Measurements from ENCODE around the gene ACAP3.

ACAP3 gene

GRCh38 chr1:1324084-1324523 is 16.4 kb upstream of the ACAP3 start:
- TF ChIP-seq POLR2AphosphoS5 (IDR thresholded peaks at IDR 0.05; ENCODE audit: low read depth): no peak
- H3K4me3 ChIP-seq (replicated peaks; ENCODE audit: insufficient read depth, low read length): peak overlapping the region; percentile 93
- no peak for DNase-seq (ENCODE audit: low read depth in 1 of 2, low spot score in 1 of 2)
- no peaks in the 10 kb centered on the region for H3K27me3 ChIP-seq (ENCODE audit: insufficient read depth, poor library complexity, severe bottlenecking)
- peak overlapping the region; percentile 79 for H3K27ac ChIP-seq (replicated peaks)

- no peak overlapping the region for H3K4me3 ChIP-seq (replicated peaks; ENCODE audit: insufficient read depth, low read length)
- DNase-seq (ENCODE audit: low read depth in 1 of 2, low spot score in 1 of 2): no peak
- no peak overlapping the region for H3K27ac ChIP-seq (replicated peaks)
- no peaks in the 10 kb centered on the region for H3K27me3 ChIP-seq (ENCODE audit: insufficient read depth, poor library complexity, severe bottlenecking)
- no peak for TF ChIP-seq REST (IDR thresholded peaks at IDR 0.05; ENCODE audit: insufficient replicate concordance, low read depth)
- TF ChIP-seq GABPA (IDR thresholded peaks at IDR 0.05; ENCODE audit: low read depth): no peak
- no peak for TF ChIP-seq CTCF (IDR thresholded peaks at IDR 0.05; ENCODE audit: insufficient read depth, low read length)
- no peak for TF ChIP-seq SPI1 (IDR thresholded peaks at IDR 0.05; ENCODE audit: borderline replicate concordance, low read depth)
- TF ChIP-seq POLR2AphosphoS5 (IDR thresholded peaks at IDR 0.05; ENCODE audit: low read depth): no peak
These were observed 15.2 kb upstream of the ACAP3 start for GRCh38 chr1:1322952-1323351.

- Histone ChIP-seq H3K4me3 (replicated peaks; ENCODE audit: insufficient read depth, low read length) (no peak overlapping the region), H3K27me3 (ENCODE audit: insufficient read depth, poor library complexity, severe bottlenecking) (no peaks in the 10 kb centered on the region), H3K27ac (replicated peaks) (no peak overlapping the region)
- no peak for DNase-seq (ENCODE audit: low read depth in 1 of 2, low spot score in 1 of 2)
- TF ChIP-seq POLR2AphosphoS5 (IDR thresholded peaks at IDR 0.05; ENCODE audit: low read depth) (no peak), REST (IDR thresholded peaks at IDR 0.05; ENCODE audit: insufficient replicate concordance, low read depth) (no peak), CTCF (IDR thresholded peaks at IDR 0.05; ENCODE audit: insufficient read depth, low read length) (no peak), GABPA (IDR thresholded peaks at IDR 0.05; ENCODE audit: low read depth) (no peak), SPI1 (IDR thresholded peaks at IDR 0.05; ENCODE audit: borderline replicate concordance, low read depth) (no peak)
These were observed 14.7 kb upstream of the ACAP3 start for GRCh38 chr1:1322418-1322817.

- no peak for DNase-seq (ENCODE audit: low read depth in 1 of 2, low spot score in 1 of 2)
- H3K27me3 ChIP-seq (ENCODE audit: insufficient read depth, poor library complexity, severe bottlenecking): no peaks in the 10 kb centered on the region
- no peak overlapping the region; the same call in 1 of the 2 replicates for H3K27ac ChIP-seq (replicated peaks)
- TF ChIP-seq GABPA (IDR thresholded peaks at IDR 0.05; ENCODE audit: low read depth) (no peak), REST (IDR thresholded peaks at IDR 0.05; ENCODE audit: insufficient replicate concordance, low read depth) (no peak), SPI1 (IDR thresholded peaks at IDR 0.05; ENCODE audit: borderline replicate concordance, low read depth) (no peak), CTCF (IDR thresholded peaks at IDR 0.05; ENCODE audit: insufficient read depth, low read length) (no peak), POLR2AphosphoS5 (IDR thresholded peaks at IDR 0.05; ENCODE audit: low read depth) (no peak)
- no peak overlapping the region for H3K4me3 ChIP-seq (replicated peaks; ENCODE audit: insufficient read depth, low read length)
These were observed 13.7 kb upstream of the ACAP3 start for GRCh38 chr1:1321477-1321876.

Data from HL-60 (cell line).